Measurements from ENCODE around the gene PATJ.

GRCh38 chr1:62082456-62083363, 340.4 kb downstream of the PATJ start:
- TF ChIP-seq CTCF (IDR thresholded peaks at IDR 0.05) (peak; percentile 98), TAF1 (IDR thresholded peaks at IDR 0.05; ENCODE audit: borderline replicate concordance, low read depth, low read length) (no peak), USF1 (IDR thresholded peaks at IDR 0.05; ENCODE audit: borderline replicate concordance, low read depth) (no peak), SMC3 (IDR thresholded peaks at IDR 0.05; ENCODE audit: low read depth, low read length) (peak; percentile 80), FOXM1 (IDR thresholded peaks at IDR 0.05; ENCODE audit: low read depth) (no peak), EP300 (IDR thresholded peaks at IDR 0.05; ENCODE audit: borderline replicate concordance in 1 of 2, low read depth in 1 of 2, low read length in 1 of 2) (no peak)

Measured in SK-N-SH (cell line).